Suprapubic skin (tissue), 4 donors: ENCODE data around the gene MATK. TPM values are rescaled to one million over a fixed set of nuclear protein-coding genes. Genes with fewer than 3 reads are reported as not detected.

Source experiments
- DNase-seq, 2 donors: peaks; one replicate each; pipeline ENCODE4 v3.0.0-alpha.2; 2019; ENCODE audit warnings: low spot score in 2 of 2
- H3K27ac ChIP-seq: fragments of 200-600 bp; sonication (generic); one replicate; pipeline ENCODE4 v1.5.1; 2019
- H3K27me3 ChIP-seq: fragments of 200-600 bp; sonication (generic); one replicate; pipeline ENCODE4 v1.5.1; 2019
- H3K36me3 ChIP-seq: fragments of 200-600 bp; sonication (generic); one replicate; pipeline ENCODE4 v1.5.1; 2019
- H3K4me1 ChIP-seq: fragments of 200-600 bp; sonication (generic); one replicate; pipeline ENCODE4 v1.5.1; 2019
- H3K4me3 ChIP-seq: fragments of 200-600 bp; sonication (generic); one replicate; pipeline ENCODE4 v1.5.1; 2019; ENCODE audit warnings: mild to moderate bottlenecking
- H3K9me3 ChIP-seq: fragments of 200-600 bp; sonication (generic); one replicate; pipeline ENCODE4 v1.5.1; 2019
- EP300 ChIP-seq: sonication (generic); formaldehyde crosslinking; IDR thresholded peaks from one replicate; pipeline ENCODE4 v1.6.1; 2017; ENCODE audit warnings: antibody characterized with exemption
- POLR2A ChIP-seq, 2 donors: fragments of 450-650 bp; IDR thresholded peaks; one replicate each; pipeline ENCODE4 v1.6.1; 2017; ENCODE audit warnings: antibody characterized with exemption in 2 of 2, mild to moderate bottlenecking in 2 of 2, moderate library complexity in 2 of 2
- POLR2AphosphoS5 ChIP-seq, 3 donors: sonication (generic); formaldehyde crosslinking; IDR thresholded peaks; one replicate each; pipeline ENCODE4 v1.6.1; 2017; ENCODE audit warnings: antibody characterized with exemption in 3 of 3
- WGBS: methylation state at CpG from one replicate; pipeline ENCODE4 v1.1.5; 2018; 5-methylcytosine and 5-hydroxymethylcytosine counted together
- total RNA-seq, 4 donors: library from RNA; depleted of rRNA; stranded (reverse); fragments of >200 nt; gene quantifications; one replicate each; pipeline ENCODE4 v1.1.0, GENCODE V29; 2016
- TF ChIP-seq, protein P1 (sequence below), 2 donors: fragments of 200-600 bp in 1 of 2; fragments of 450-650 bp in 1 of 2; sonication (generic) in 1 of 2; IDR thresholded peaks; one replicate each; pipeline ENCODE4 v1.5.1; 2016 to 2019; ENCODE audit warnings: antibody characterized with exemption in 2 of 2, mild to moderate bottlenecking in 1 of 2, moderate library complexity in 1 of 2

Gene MATK
- total RNA-seq, 4 donors from 2014 or later, result 0.57 to 5.4 (median 2.0) TPM

DNA sequence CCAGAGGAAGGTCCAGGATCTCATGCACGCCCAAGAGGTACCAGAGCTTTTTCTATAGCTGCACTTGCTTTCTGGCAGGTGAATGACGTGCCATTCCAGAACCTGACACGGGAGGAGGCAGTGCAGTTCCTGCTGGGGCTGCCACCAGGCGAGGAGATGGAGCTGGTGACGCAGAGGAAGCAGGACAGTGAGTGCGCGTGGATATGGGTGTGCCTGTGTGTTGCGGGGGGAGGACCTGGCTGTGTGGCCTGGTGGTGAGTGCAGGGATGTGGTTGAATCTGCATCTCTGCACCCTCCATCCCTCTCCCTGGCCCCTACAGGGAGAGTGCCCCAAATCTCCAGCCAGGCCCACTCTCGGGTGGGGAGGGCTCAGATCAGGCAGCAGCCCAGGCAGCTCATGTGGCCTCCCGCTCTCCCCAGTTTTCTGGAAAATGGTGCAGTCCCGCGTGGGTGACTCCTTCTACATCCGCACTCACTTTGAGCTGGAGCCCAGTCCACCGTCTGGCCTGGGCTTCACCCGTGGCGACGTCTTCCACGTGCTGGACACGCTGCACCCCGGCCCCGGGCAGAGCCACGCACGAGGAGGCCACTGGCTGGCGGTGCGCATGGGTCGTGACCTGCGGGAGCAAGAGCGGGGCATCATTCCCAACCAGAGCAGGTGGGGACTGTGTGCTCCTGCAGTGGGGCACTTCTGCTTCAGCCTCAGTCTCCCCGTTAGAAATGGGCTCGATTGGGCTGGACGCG, 47.5 kb downstream of the MATK start:
- H3K27me3 ChIP-seq, result peaks cover 8% of the 10 kb centered on the region
- no peaks in the 10 kb centered on the region for H3K9me3 ChIP-seq
- no peaks in the 10 kb centered on the region for H3K36me3 ChIP-seq
- no peak for DNase-seq
- H3K4me3 ChIP-seq, result no peak overlapping the region
- 96% methylated on average over 20 of the region's 32 CpGs for WGBS
- H3K27ac ChIP-seq, result no peak overlapping the region
- H3K4me1 ChIP-seq, result no peaks in the 10 kb centered on the region
- TF ChIP-seq POLR2AphosphoS5 (IDR thresholded peaks at IDR 0.05) (no peak), EP300 (no peak), POLR2A (IDR thresholded peaks at IDR 0.05) (no peak)
- TF ChIP-seq, protein P1, sequence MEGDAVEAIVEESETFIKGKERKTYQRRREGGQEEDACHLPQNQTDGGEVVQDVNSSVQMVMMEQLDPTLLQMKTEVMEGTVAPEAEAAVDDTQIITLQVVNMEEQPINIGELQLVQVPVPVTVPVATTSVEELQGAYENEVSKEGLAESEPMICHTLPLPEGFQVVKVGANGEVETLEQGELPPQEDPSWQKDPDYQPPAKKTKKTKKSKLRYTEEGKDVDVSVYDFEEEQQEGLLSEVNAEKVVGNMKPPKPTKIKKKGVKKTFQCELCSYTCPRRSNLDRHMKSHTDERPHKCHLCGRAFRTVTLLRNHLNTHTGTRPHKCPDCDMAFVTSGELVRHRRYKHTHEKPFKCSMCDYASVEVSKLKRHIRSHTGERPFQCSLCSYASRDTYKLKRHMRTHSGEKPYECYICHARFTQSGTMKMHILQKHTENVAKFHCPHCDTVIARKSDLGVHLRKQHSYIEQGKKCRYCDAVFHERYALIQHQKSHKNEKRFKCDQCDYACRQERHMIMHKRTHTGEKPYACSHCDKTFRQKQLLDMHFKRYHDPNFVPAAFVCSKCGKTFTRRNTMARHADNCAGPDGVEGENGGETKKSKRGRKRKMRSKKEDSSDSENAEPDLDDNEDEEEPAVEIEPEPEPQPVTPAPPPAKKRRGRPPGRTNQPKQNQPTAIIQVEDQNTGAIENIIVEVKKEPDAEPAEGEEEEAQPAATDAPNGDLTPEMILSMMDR (IDR thresholded peaks at IDR 0.05), result no peak

DNA sequence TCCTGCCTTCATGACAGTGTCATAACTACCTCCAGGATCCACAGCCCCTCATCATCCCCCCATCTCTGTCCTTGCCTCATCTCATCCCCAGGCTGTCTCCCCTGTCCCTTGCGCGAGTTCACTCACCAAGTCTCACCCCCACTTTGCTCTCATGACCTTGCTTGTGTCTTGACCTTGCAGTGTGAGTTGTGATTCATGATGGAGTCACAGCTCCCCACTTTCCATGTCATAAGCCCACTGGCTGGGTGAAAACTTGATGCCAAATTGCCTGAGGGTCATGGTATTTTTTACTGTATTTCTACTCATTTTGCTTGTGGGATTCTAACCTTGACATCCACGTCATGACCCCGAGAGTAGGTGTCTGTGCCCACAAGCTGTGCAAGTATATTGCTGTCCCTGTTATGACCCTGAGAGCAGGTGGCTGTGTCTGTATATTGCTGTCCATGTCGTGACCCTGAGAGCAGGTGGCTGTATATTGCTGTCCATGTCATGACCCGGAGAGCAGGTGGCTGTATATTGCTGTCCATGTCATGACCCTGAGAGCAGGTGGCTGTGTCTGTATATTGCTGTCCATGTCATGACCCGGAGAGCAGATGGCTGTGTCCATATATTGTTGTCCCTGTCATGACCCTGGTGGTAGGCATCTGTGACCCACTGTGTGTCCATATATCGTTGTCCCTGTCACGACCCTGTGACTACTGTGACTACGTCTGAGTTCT, 48.5 kb downstream of the MATK start:
- 76% methylated on average over 10 of the region's 10 CpGs for WGBS
- H3K4me3 ChIP-seq, result no peak overlapping the region
- TF ChIP-seq POLR2A (IDR thresholded peaks at IDR 0.05) (no peak), POLR2AphosphoS5 (IDR thresholded peaks at IDR 0.05) (no peak), EP300 (no peak)
- TF ChIP-seq, protein P1 (IDR thresholded peaks at IDR 0.05), result no peak
- H3K4me1 ChIP-seq, result no peaks in the 10 kb centered on the region
- H3K36me3 ChIP-seq, result no peaks in the 10 kb centered on the region
- no peaks in the 10 kb centered on the region for H3K9me3 ChIP-seq
- DNase-seq, result no peak
- H3K27ac ChIP-seq, result no peak overlapping the region
- H3K27me3 ChIP-seq, result peaks cover 8% of the 10 kb centered on the region

DNA sequence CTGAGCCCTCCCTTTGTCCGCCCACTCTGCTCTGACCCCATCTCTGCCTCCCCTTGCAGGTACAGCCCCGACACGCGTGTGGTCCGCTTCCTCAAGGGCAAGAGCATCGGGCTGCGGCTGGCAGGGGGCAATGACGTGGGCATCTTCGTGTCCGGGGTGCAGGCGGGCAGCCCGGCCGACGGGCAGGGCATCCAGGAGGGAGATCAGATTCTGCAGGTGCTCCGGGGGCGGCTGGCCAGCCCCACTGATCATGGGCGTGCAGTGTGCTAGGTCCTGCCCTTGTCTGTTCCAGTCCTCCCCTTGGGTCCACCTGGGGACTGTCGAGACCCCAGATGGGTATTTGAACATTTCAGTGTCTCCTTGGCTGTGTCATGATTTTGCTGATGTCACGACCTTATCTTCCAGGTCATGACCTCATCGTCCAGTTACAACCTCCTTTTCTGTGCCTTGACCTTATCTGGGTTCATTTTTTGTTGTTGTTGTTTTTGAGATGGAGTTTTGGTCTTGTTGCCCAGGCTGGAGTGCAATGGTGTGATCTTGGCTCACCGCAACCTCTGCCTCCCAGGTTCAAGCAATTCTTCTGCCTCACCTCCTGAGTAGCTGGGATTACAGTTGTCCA, 50.0 kb downstream of the MATK start:
- TF ChIP-seq, protein P1 (IDR thresholded peaks at IDR 0.05), result no peak
- TF ChIP-seq EP300 (no peak), POLR2A (IDR thresholded peaks at IDR 0.05) (no peak), POLR2AphosphoS5 (IDR thresholded peaks at IDR 0.05) (no peak)
- H3K4me1 ChIP-seq, result no peaks in the 10 kb centered on the region
- H3K27ac ChIP-seq, result no peak overlapping the region
- WGBS, result 83% methylated on average over 20 of the region's 21 CpGs
- H3K36me3 ChIP-seq, result no peaks in the 10 kb centered on the region
- no peak overlapping the region for H3K4me3 ChIP-seq
- H3K27me3 ChIP-seq, result peaks cover 8% of the 10 kb centered on the region
- no peaks in the 10 kb centered on the region for H3K9me3 ChIP-seq
- DNase-seq, result no peak

DNA sequence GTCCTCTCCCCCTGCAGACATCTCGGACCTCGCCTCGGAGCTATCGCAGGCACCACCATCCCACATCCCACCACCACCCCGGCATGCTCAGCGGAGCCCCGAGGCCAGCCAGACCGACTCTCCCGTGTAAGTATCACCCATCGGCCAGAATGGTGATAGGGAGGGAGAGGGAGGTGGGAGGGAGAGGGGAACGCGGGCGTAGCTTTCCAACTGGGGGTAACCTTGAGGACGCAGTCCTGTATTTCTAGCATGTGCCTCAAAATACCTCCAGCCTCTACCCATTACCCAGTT, 51.9 kb downstream of the MATK start:
- DNase-seq, result no peak

More for the DNA sequence above, 51.9 kb downstream of the MATK start:
- no peaks in the 10 kb centered on the region for H3K4me1 ChIP-seq
- 95% methylated on average over 14 of the region's 14 CpGs for WGBS
- no peak overlapping the region for H3K4me3 ChIP-seq
- H3K27ac ChIP-seq, result no peak overlapping the region
- TF ChIP-seq, protein P1 (IDR thresholded peaks at IDR 0.05), result no peak
- TF ChIP-seq POLR2A (IDR thresholded peaks at IDR 0.05) (no peak), EP300 (no peak), POLR2AphosphoS5 (IDR thresholded peaks at IDR 0.05) (no peak)
- H3K27me3 ChIP-seq, result peaks cover 8% of the 10 kb centered on the region
- no peaks in the 10 kb centered on the region for H3K36me3 ChIP-seq
- H3K9me3 ChIP-seq, result no peaks in the 10 kb centered on the region
